Activated T-cell treated with anti-CD3 and anti-CD28 coated beads, Interleukin-2, amount 50 U/mL, for 24 hours (primary cell): ENCODE data around the gene SCN11A.

ENCODE experiments used
- DNase-seq: peaks from one replicate; pipeline ENCODE4 v3.0.0-alpha.2; 2020
- H3K27ac Mint-ChIP-seq: 2 replicates; pipeline ENCODE4 v1.8.0; 2020; ENCODE audit warnings: mild to moderate bottlenecking, mixed read lengths
- H3K27me3 Mint-ChIP-seq: 2 replicates; pipeline ENCODE4 v1.8.0; 2020; ENCODE audit warnings: mixed read lengths
- H3K36me3 Mint-ChIP-seq: 2 replicates; pipeline ENCODE4 v1.8.0; 2020; ENCODE audit warnings: low read depth, mixed read lengths
- H3K4me1 Mint-ChIP-seq: 2 replicates; pipeline ENCODE4 v1.8.0; 2020; ENCODE audit warnings: low read depth, mixed read lengths
- H3K4me3 Mint-ChIP-seq: 2 replicates; pipeline ENCODE4 v1.8.0; 2020; ENCODE audit warnings: mild to moderate bottlenecking, moderate library complexity, mixed read lengths
- H3K9me3 Mint-ChIP-seq: 2 replicates; pipeline ENCODE4 v1.8.0; 2020; ENCODE audit warnings: mixed read lengths

SCN11A gene

DNA sequence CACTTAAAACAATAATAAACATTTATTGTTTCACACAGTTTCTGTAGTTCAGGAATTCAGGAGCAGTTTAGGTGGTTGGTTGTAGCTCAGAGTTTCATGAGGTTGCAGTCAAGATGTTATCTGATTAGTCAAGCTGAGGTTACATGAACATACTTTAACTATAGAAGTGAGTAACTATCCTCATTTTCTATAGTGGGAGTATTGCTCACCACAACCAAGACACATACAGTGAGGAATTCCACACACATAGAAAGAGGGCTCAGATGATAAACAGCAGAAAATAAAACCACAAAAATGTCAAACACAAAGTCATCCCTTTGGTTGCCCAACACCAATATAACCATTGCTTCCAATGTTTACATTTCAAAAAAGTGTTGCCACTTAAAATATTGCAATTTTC is 13.6 kb downstream of the SCN11A start:
- no peaks in the 10 kb centered on the region for H3K36me3 Mint-ChIP-seq
- H3K9me3 Mint-ChIP-seq, result peaks cover 7% of the 10 kb centered on the region
- no peak overlapping the region for H3K4me3 Mint-ChIP-seq
- H3K4me1 Mint-ChIP-seq, result peaks cover 10% of the 10 kb centered on the region
- DNase-seq, result no peak
- no peaks in the 10 kb centered on the region for H3K27me3 Mint-ChIP-seq
- H3K27ac Mint-ChIP-seq, result no peak overlapping the region

DNA sequence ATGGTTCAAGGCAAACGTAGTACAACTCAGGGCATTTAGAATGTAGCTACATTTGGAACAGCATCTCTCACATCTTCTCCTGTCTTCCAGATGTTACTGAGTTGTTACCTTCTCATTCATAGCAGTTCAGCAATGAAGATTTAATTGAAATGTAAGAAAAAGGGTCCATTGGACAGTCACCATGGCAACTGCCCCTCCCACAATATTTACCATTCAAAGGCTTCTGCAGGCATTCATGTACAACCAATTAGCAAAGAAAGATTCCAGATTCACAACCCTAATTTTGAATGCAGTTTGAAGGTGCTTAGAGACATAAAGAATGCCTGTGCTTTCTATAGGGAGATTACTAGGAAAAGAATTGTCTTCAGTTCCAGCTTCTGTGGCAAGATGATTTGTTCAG is 22.2 kb downstream of the SCN11A start:
- H3K36me3 Mint-ChIP-seq, result no peaks in the 10 kb centered on the region

DNA sequence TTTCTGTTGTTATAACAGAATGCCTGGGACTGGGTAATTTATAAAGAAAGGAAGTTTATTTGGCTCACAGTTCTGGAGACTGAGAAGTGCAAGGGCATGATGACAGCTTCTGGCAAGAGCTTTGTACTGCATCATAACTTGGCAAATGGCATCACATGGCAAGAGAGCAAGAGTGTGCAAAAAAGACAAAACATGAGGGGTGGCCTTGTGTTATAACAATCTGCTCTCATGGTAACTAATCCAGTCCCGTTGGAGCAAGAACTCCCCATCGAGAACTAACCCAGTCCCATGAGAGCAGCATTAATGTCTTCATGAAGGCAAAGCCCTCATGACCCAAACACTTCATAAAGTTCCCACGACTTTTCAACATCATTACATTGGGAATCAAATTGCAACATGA is 23.2 kb downstream of the SCN11A start:
- DNase-seq, result no peak
- no peaks in the 10 kb centered on the region for H3K4me1 Mint-ChIP-seq
- no peak overlapping the region for H3K4me3 Mint-ChIP-seq
- no peak overlapping the region for H3K27ac Mint-ChIP-seq
- H3K27me3 Mint-ChIP-seq, result peaks cover 22% of the 10 kb centered on the region
- no peaks in the 10 kb centered on the region for H3K9me3 Mint-ChIP-seq
- no peaks in the 10 kb centered on the region for H3K36me3 Mint-ChIP-seq

More for the DNA sequence above, 22.2 kb downstream of the SCN11A start:
- H3K9me3 Mint-ChIP-seq, result peaks cover 2% of the 10 kb centered on the region
- no peaks in the 10 kb centered on the region for H3K4me1 Mint-ChIP-seq
- no peak overlapping the region for H3K27ac Mint-ChIP-seq
- no peak overlapping the region for H3K4me3 Mint-ChIP-seq
- peaks cover 22% of the 10 kb centered on the region for H3K27me3 Mint-ChIP-seq
- no peak for DNase-seq

DNA sequence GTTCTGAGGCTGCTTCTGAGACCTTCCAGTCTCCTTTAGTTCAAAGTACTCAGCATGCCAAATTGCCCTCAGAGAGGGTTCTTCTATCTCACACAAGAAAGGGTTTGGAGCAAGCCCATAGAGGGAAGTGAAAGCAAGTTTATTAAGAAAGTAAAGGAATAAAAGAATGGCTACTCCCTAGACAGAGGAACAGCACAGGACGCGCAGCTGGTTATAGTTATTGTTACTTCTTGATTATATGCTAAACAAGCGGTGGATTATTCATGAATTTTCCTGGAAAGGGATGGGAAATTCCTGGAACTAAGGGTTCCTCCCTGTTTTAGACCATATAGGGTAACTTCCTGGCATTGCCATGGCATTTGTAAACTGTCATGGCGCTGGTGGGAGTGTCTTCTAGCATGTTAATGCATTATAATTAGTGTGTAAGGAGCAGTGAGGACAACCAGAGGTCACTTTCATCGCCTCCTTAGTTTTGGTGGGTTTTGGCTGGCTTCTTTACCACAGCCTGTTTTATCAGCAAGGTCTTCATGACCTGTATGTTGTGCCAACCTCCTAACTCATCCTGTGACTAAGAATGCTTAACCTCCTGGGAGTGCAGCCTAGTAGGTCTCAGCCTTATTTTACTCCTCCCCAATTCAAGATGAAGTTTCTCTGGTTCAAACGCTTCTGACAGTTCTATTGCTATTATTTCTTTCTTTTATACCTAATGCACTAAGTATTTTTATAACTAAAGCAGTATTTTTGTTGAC is 26.3 kb downstream of the SCN11A start:
- Mint-ChIP-seq H3K27ac (no peak overlapping the region), H3K9me3 (no peaks in the 10 kb centered on the region), H3K36me3 (no peaks in the 10 kb centered on the region), H3K4me3 (no peak overlapping the region), H3K27me3 (peaks cover 24% of the 10 kb centered on the region), H3K4me1 (no peaks in the 10 kb centered on the region)
- DNase-seq, result no peak

DNA sequence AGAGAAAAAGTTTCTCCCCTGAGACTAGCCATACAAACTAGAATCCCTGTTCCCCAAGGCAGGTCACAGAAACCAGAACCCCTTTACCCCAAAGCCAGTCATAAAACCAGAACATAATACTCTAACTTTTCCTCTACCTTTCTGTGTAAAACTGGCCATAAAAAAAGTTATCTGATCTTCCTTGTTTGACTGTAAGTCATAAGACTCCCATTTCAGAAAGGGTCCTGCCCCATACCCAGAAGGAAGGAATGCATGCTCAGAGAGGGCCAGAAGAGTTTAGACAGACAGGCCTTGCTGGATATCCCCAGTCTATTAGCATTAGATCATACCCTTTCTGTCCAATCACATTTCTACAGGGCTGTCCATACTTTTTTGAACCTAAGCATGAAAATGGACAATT is 27.2 kb downstream of the SCN11A start:
- no peak overlapping the region for H3K27ac Mint-ChIP-seq
- H3K27me3 Mint-ChIP-seq, result peaks cover 17% of the 10 kb centered on the region
- H3K4me3 Mint-ChIP-seq, result no peak overlapping the region
- H3K36me3 Mint-ChIP-seq, result no peaks in the 10 kb centered on the region
- no peak for DNase-seq
- H3K4me1 Mint-ChIP-seq, result no peaks in the 10 kb centered on the region
- no peaks in the 10 kb centered on the region for H3K9me3 Mint-ChIP-seq

DNA sequence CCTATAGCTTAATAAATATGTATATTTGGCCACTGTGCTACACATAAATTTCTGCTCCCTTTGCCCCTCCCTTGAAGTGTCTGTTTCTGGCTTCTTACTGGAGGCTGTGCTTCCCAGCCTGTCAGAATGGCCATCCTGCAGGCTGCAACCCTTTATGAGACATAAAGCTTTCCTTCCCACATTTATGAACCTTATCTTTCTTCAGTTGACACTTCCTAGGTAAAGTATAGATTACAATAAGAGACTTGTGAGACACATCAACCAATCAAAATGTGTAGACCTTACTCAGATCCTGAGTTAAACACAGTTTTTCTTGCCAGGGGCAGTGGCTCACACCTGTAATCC is 29.5 kb downstream of the SCN11A start:
- Mint-ChIP-seq H3K27me3 (peaks cover 16% of the 10 kb centered on the region), H3K4me1 (no peaks in the 10 kb centered on the region), H3K36me3 (no peaks in the 10 kb centered on the region), H3K27ac (no peak overlapping the region), H3K9me3 (no peaks in the 10 kb centered on the region), H3K4me3 (no peak overlapping the region)
- DNase-seq, result no peak

DNA sequence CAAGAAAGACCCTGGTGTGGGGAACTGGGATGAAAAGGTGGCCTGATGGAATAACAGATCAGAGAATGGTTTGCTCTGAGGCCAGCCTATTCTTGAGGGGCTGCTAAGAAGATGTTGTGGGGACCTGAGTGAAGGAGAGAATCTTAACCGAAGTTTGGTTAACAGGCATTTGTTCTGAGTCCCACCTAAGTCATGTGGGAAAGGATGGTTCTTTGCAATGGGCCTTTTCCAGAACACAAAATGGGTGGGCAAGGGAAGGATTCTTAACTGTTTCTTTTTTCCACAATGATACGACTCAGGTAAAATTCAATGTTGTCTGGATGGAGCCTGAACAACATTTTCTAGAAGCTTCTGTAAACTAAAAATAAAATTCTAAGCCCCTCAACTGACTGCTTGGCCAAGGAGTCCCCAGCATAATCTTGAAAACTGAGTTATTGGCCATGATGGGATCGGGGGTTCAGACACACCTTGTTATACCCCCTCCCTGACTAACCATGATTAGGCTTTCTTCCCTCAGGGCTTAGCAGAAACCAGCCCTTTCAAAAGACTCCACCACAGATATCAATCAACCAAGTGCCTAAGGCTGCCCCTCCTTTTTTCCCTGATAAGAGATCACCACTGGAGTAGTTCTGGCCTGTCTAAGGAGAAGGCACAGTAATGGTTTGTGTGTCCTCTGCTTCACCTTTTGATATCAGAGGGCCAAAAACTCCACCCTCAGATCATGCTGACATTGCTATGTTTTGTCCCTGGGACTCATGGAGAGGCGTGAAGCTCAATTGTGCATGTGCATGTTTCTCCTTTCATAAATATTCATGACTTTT is 30.1 kb downstream of the SCN11A start:
- no peak for DNase-seq
- Mint-ChIP-seq H3K9me3 (no peaks in the 10 kb centered on the region), H3K4me3 (no peak overlapping the region), H3K36me3 (no peaks in the 10 kb centered on the region), H3K4me1 (no peaks in the 10 kb centered on the region), H3K27me3 (peaks cover 16% of the 10 kb centered on the region), H3K27ac (no peak overlapping the region)

DNA sequence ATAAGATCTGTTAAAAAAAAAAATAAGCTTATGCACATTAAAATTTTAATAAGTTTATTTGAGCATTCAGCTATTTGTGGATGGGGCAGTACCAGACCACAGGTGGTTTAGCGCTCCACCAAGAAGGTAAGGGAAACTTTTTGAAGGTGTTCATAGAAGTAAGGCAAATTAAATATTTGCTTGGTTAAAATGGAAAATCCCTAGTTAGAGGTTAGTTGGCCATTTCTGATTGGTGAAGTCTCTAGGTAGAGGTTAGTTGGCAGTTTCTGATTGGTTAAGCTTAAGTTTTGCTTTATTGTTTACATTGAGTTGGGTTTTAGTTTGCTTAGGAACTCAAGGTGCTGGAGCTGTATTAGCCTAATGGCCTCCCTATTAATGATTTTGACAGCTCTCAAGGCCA is 30.7 kb downstream of the SCN11A start:
- DNase-seq, result no peak
- Mint-ChIP-seq H3K4me1 (no peaks in the 10 kb centered on the region), H3K9me3 (no peaks in the 10 kb centered on the region), H3K27me3 (peaks cover 15% of the 10 kb centered on the region), H3K36me3 (no peaks in the 10 kb centered on the region), H3K27ac (no peak overlapping the region), H3K4me3 (no peak overlapping the region)

DNA sequence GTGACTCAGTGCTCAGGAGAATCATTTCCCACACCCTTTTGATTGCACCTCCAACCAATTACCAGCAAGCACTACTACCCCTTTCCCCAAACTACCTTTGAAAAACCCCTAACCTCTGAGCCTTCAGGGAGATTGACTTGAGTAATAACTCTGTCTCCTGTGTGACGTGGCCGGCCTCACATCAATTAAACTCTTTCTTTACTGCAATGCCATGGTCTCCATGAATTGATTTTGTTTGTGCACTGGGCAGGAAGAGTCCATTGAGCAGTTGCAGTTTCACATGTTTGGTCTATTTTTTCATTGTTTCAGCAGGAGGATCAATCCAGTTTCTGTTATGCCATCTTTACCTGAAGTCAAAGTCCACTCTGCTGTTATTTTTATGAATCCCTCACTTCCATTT is 32.4 kb downstream of the SCN11A start:
- H3K27me3 Mint-ChIP-seq, result peaks cover 24% of the 10 kb centered on the region
- H3K9me3 Mint-ChIP-seq, result no peaks in the 10 kb centered on the region
- no peak overlapping the region for H3K4me3 Mint-ChIP-seq
- DNase-seq, result no peak
- no peaks in the 10 kb centered on the region for H3K36me3 Mint-ChIP-seq
- no peak overlapping the region for H3K27ac Mint-ChIP-seq
- no peaks in the 10 kb centered on the region for H3K4me1 Mint-ChIP-seq

DNA sequence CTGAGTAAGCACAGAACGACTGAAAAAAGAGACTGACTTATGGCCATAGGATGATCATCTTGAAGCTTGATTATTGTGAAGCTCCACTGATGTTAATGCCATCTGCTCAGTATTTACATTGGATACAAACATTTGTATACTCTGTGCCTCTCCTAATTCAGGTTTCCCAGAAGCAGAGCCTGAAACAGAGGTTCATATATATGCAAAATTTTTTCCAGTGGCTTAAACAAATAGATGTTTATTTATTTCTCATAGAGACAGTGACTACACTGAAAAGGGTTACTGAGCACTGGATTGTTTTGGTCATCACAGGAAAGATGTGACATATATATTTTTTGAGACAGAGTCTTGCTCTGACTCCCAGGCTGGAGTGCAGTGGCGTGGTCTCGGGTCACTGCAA is 36.3 kb downstream of the SCN11A start:
- Mint-ChIP-seq H3K4me1 (no peaks in the 10 kb centered on the region), H3K36me3 (no peaks in the 10 kb centered on the region), H3K9me3 (no peaks in the 10 kb centered on the region), H3K27ac (no peak overlapping the region), H3K4me3 (no peak overlapping the region), H3K27me3 (peaks cover 22% of the 10 kb centered on the region)
- DNase-seq, result no peak

DNA sequence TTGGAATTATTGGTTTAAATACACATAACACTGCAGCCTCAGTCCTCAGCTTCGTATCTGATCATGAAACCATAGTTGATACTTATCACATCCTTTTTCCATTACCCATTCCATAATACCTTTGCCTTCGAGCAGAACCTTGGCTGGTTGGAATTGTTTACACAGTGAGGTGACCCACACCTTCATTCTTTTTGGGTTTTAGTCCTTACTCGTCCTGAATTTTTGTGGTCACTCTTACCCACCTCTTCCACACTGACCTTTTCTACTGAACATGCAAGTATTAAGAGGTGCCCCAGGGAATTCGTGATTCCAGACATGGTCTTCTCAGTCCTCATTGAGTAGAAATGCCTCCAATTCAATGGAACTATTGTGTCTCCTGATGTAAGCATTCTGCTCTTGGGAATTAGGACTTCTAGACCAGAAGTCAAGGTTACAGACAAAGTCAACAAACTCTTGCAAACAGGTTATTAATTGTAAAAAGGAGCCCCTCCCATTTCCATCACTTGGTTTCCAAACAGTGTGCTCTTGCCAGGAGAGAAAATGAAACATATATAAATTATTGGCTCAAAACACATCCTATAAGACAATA is 37.7 kb downstream of the SCN11A start:
- H3K27me3 Mint-ChIP-seq, result peaks cover 18% of the 10 kb centered on the region
- H3K4me1 Mint-ChIP-seq, result no peaks in the 10 kb centered on the region
- H3K36me3 Mint-ChIP-seq, result no peaks in the 10 kb centered on the region
- H3K4me3 Mint-ChIP-seq, result no peak overlapping the region
- no peak for DNase-seq
- no peaks in the 10 kb centered on the region for H3K9me3 Mint-ChIP-seq
- H3K27ac Mint-ChIP-seq, result no peak overlapping the region

DNA sequence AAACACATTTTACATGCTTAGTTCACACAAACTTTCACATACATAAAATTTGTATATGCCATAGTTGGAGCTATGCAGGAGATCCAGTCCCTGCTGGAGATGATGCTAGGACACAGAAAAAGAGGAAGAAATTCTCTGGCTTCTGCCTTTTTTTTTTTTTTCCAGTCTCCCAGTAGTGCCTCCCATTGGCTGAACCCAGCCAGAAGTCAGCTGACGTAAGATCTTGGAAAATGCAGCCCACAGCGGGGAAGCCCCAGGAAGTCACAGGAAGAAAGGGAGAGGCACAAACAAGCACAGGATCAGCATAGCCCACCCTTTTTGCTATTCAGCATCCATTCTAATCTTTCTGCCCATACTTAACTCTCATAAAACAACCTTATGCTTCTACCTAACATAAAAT is 38.5 kb downstream of the SCN11A start:
- H3K4me3 Mint-ChIP-seq, result no peak overlapping the region
- DNase-seq, result no peak
- H3K36me3 Mint-ChIP-seq, result no peaks in the 10 kb centered on the region
- H3K27ac Mint-ChIP-seq, result no peak overlapping the region
- H3K27me3 Mint-ChIP-seq, result peaks cover 16% of the 10 kb centered on the region
- H3K4me1 Mint-ChIP-seq, result no peaks in the 10 kb centered on the region
- no peaks in the 10 kb centered on the region for H3K9me3 Mint-ChIP-seq

DNA sequence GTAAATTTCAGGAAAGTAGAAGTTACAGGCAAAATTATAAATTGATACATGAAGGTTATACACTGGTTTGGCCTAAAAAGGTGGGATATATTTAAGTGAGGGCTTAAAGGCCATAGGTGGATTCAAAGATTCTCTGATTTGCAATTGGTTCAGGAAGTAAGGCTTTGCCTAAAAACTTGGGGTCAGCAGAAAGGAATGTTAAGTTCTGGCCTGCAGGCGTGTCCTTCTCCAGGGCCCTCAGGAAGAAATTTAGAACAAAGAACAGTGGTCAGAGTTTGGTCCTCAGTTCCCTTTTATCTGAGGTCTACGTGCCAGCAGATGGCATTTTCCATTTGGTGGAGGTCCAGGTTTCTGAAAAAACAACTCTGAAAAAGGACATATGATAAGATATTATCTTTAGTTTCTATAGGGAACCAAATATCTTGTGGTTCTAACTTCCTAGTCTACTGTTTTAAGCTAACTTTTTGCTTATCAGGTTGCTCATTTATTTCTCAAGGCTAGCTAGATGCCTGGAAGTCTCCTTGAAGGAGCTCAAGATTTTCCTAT is 40.5 kb downstream of the SCN11A start:
- Mint-ChIP-seq H3K27ac (no peak overlapping the region), H3K9me3 (no peaks in the 10 kb centered on the region), H3K27me3 (peaks cover 15% of the 10 kb centered on the region), H3K4me1 (no peaks in the 10 kb centered on the region), H3K4me3 (no peak overlapping the region), H3K36me3 (no peaks in the 10 kb centered on the region)
- no peak for DNase-seq

DNA sequence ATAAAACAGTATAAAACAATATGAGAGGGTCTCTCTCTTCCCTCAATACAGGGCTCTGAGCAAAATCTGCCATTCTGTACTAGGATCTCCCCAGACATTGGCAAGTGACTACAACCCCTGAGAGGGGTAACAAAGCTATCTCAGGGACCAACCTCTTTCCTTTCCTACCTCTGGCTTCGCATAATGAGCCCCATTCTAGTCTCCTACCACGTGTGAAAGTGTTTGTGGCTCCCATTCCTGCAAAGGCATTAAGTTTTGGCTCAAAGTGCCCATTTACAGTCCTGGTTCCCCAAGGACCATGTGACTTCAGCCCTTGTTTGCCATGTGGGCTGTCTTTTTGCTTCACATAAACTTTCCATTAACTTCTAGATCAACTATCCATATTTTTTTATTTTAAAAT is 46.4 kb downstream of the SCN11A start:
- no peaks in the 10 kb centered on the region for H3K36me3 Mint-ChIP-seq
- H3K9me3 Mint-ChIP-seq, result no peaks in the 10 kb centered on the region
- no peak overlapping the region for H3K27ac Mint-ChIP-seq
- no peak for DNase-seq
- no peaks in the 10 kb centered on the region for H3K4me1 Mint-ChIP-seq
- H3K27me3 Mint-ChIP-seq, result peaks cover 5% of the 10 kb centered on the region
- no peak overlapping the region for H3K4me3 Mint-ChIP-seq
